Skeletal muscle tissue (tissue), 4 donors: Measurements from ENCODE around the gene NOA1. TPM values are rescaled to one million over a fixed set of nuclear protein-coding genes. Genes with fewer than 3 reads are reported as not detected.

Experiments
- H3K27ac ChIP-seq: one replicate; pipeline ENCODE4 v1.7.0; 2013; ENCODE audit warnings: mild to moderate bottlenecking, low read depth, low read length, inconsistent platforms
- H3K27me3 ChIP-seq, 3 donors: one replicate each; pipeline ENCODE4 v1.7.0; 2013; ENCODE audit warnings: low read length in 3 of 3; ENCODE audit not compliant: control insufficient read depth in 3 of 3, insufficient read depth in 3 of 3
- H3K36me3 ChIP-seq, 3 donors: one replicate each; pipeline ENCODE4 v1.7.0; 2013; ENCODE audit warnings: low read length in 3 of 3; ENCODE audit not compliant: control insufficient read depth in 3 of 3, insufficient read depth in 3 of 3
- H3K4me1 ChIP-seq, 3 donors: one replicate each; pipeline ENCODE4 v1.7.0; 2013; ENCODE audit warnings: low read length in 3 of 3, mild to moderate bottlenecking in 3 of 3; ENCODE audit not compliant: control insufficient read depth in 3 of 3, insufficient read depth in 3 of 3
- H3K4me3 ChIP-seq, 3 donors: one replicate each; pipeline ENCODE4 v1.7.0; 2013; ENCODE audit warnings: low read length in 3 of 3
- H3K9ac ChIP-seq, 3 donors: one replicate each; pipeline ENCODE4 v1.7.0; 2013; ENCODE audit warnings: low read length in 3 of 3, mild to moderate bottlenecking in 3 of 3, moderate library complexity in 2 of 3, low read depth in 1 of 3
- H3K9me3 ChIP-seq, 3 donors: one replicate each; pipeline ENCODE4 v1.7.0; 2013; ENCODE audit warnings: low read length in 3 of 3; ENCODE audit not compliant: control insufficient read depth in 3 of 3
- total RNA-seq: library from RNA; depleted of rRNA; stranded (reverse); fragments of >200 nt; gene quantifications from one replicate; pipeline ENCODE4 v1.2.3, GENCODE V29; 2014
- donor health status: Osteomylitis.

Gene NOA1
- total RNA-seq, result 12.0 TPM

DNA sequence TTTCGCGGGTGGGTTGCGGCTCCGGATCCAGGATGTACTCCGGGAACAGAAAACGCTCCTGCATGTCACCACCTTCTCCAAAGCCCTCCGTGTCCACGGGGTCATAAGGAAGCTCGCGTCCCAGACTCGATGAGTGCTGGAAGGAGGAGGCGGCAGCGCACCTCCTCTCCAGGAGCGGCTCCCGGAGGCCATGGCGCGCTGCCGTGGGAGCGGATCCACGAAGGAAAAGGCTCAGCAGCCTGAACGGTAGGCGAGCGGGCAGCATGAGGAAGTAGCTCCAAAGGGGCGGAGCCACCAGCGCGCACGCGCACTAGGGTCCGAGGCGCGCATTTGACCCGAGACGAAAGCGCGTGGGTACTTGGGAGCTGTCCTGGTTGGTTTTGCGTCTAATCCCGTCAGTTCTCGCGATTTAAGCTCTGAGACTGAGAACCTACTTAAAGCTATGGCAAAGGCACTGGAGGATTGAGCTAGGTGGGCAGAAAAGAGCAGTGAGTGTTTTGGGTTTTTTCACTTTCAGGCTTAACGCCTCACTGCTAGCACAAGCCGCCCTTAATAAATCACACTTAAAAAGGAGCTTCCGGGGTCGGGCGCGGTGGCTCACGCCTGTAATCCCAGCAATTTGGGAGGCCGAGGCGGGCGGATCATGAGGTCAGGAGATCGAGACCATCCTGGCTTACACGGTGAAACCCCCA is at the start of gene NOA1:
Gene NOA1 (minus strand): TSS at position 286 of the 692 bp plus-strand sequence. CDS start 21 bp downstream, at position 265.
- no peaks in the 10 kb centered on the region for H3K27me3 ChIP-seq
- H3K27ac ChIP-seq, result peak within 1 kb of the TSS; percentile 84
- peaks cover 24 to 32% (median 30%) of the 10 kb centered on the region in 3 donors for H3K4me1 ChIP-seq
- H3K9ac ChIP-seq, result peak within 1 kb of the TSS; percentile 92 to 98 (median 94)
- H3K36me3 ChIP-seq, result peaks cover 14 to 15% (median 15%) of the 10 kb centered on the region in 3 donors
- H3K4me3 ChIP-seq, result peak within 1 kb of the TSS; percentile 97 to 99 (median 98)
- peaks cover 0 to 2% (median 2%) of the 10 kb centered on the region in 3 donors for H3K9me3 ChIP-seq

GRCh38 chr4:57023104-57023503 is 45.7 kb upstream of the NOA1 start:
- Histone ChIP-seq H3K27me3 (no peaks in the 10 kb centered on the region), H3K4me3 (no peak overlapping the region), H3K9ac (no peak overlapping the region), H3K36me3 (peaks cover 37 to 63% (median 54%) of the 10 kb centered on the region in 3 donors), H3K9me3 (no peaks in the 10 kb centered on the region), H3K27ac (no peak overlapping the region), H3K4me1 (no peaks in the 10 kb centered on the region)

GRCh38 chr4:57020467-57021101 is 43.2 kb upstream of the NOA1 start:
- Histone ChIP-seq H3K36me3 (peaks cover 35 to 72% (median 60%) of the 10 kb centered on the region in 3 donors), H3K9ac (no peak overlapping the region), H3K27me3 (no peaks in the 10 kb centered on the region), H3K4me3 (no peak overlapping the region), H3K9me3 (no peaks in the 10 kb centered on the region), H3K4me1 (no peaks in the 10 kb centered on the region), H3K27ac (no peak overlapping the region)

GRCh38 chr4:57018980-57019379 is 41.6 kb upstream of the NOA1 start:
- no peak overlapping the region for H3K27ac ChIP-seq

GRCh38 chr4:57013543-57014120 is 36.2 kb upstream of the NOA1 start:
- no peaks in the 10 kb centered on the region for H3K27me3 ChIP-seq
- H3K9ac ChIP-seq, result no peak overlapping the region
- peaks cover 31 to 58% (median 43%) of the 10 kb centered on the region in 3 donors for H3K36me3 ChIP-seq
- no peaks in the 10 kb centered on the region for H3K4me1 ChIP-seq
- no peaks in the 10 kb centered on the region for H3K9me3 ChIP-seq
- H3K4me3 ChIP-seq, result no peak overlapping the region
- H3K27ac ChIP-seq, result no peak overlapping the region

More at GRCh38 chr4:57018980-57019379, 41.6 kb upstream of the NOA1 start:
- Histone ChIP-seq H3K36me3 (peaks cover 26 to 67% (median 49%) of the 10 kb centered on the region in 3 donors), H3K27me3 (no peaks in the 10 kb centered on the region), H3K4me1 (no peaks in the 10 kb centered on the region), H3K9me3 (no peaks in the 10 kb centered on the region), H3K4me3 (no peak overlapping the region), H3K9ac (no peak overlapping the region)

DNA sequence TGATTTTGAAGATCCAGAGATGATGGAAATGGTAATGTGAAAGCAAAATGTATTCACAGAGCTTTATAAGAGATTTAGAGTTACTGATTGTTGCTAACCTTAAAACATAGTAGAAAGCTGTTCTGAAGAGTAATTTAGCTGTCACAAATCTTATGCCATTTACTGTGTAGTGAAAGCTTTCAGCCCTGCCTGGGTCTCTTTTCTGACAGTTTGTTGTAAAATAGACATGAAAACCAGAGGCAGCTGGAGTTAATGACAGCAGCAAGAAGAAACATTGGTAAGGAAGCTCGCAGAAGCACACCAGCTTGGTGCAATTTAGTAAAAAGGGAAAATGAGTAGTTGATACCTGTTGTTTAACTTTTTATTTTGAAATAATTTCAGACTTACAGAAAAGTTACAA is 22.3 kb upstream of the NOA1 start:
- Histone ChIP-seq H3K9me3 (no peaks in the 10 kb centered on the region), H3K36me3 (peaks cover 12 to 44% (median 29%) of the 10 kb centered on the region in 3 donors), H3K27me3 (no peaks in the 10 kb centered on the region), H3K4me3 (no peak overlapping the region), H3K9ac (no peak overlapping the region), H3K4me1 (peaks cover 7 to 10% (median 8%) of the 10 kb centered on the region in 3 donors), H3K27ac (no peak overlapping the region)

DNA sequence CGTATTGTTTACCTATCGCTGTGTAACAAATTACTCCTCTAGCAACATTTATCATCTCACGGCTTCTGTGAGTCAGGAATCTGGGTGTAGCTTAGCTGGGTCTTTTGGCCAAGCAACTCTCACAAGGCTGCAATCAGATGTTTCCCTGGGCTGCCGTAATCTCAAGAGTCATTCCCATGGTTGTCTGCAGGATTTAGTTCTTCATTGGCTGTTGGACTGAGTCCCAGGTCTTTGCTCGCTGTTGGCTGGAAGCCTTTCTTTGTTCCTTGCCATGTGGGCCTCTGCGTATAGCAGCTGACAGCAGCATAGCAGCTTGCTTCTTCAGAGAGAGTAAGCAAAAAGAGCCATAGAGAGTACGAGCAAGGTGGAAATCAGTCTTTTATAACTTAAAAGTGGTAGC is 18.1 kb upstream of the NOA1 start:
- no peak overlapping the region for H3K27ac ChIP-seq
- no peak overlapping the region for H3K9ac ChIP-seq
- no peak overlapping the region for H3K4me3 ChIP-seq
- H3K27me3 ChIP-seq, result no peaks in the 10 kb centered on the region
- H3K4me1 ChIP-seq, result peaks cover 7 to 10% (median 8%) of the 10 kb centered on the region in 3 donors
- H3K9me3 ChIP-seq, result no peaks in the 10 kb centered on the region
- H3K36me3 ChIP-seq, result peaks cover 17 to 52% (median 27%) of the 10 kb centered on the region in 3 donors

- Histone ChIP-seq H3K36me3 (peaks cover 16 to 45% (median 35%) of the 10 kb centered on the region in 3 donors), H3K4me3 (no peak overlapping the region), H3K27me3 (no peaks in the 10 kb centered on the region), H3K9me3 (no peaks in the 10 kb centered on the region), H3K9ac (no peak overlapping the region), H3K4me1 (peaks cover 2 to 5% (median 2%) of the 10 kb centered on the region in 3 donors), H3K27ac (no peak overlapping the region)
These were observed 12.9 kb upstream of the NOA1 start for GRCh38 chr4:56990109-56990905.

- Histone ChIP-seq H3K36me3 (peaks cover 16 to 34% (median 27%) of the 10 kb centered on the region in 3 donors), H3K9me3 (no peaks in the 10 kb centered on the region), H3K4me3 (no peak overlapping the region), H3K9ac (no peak overlapping the region), H3K27me3 (no peaks in the 10 kb centered on the region), H3K27ac (no peak overlapping the region), H3K4me1 (peaks cover 0 to 1% (median 0%) of the 10 kb centered on the region in 3 donors)
These were observed 9.5 kb upstream of the NOA1 start for GRCh38 chr4:56986952-56987351.
